Activated naive CD8-positive, alpha-beta T cell (primary cell): Measurements from ENCODE around the gene BPIFB1.

Experiments
- H3K27ac Mint-ChIP-seq: one replicate; pipeline ENCODE4 v1.8.0; 2021; ENCODE audit warnings: mixed read lengths
- H3K27me3 Mint-ChIP-seq: one replicate; pipeline ENCODE4 v1.8.0; 2021; ENCODE audit warnings: mixed read lengths
- H3K36me3 Mint-ChIP-seq: one replicate; pipeline ENCODE4 v1.8.0; 2021; ENCODE audit warnings: mixed read lengths
- H3K4me1 Mint-ChIP-seq: one replicate; pipeline ENCODE4 v1.8.0; 2021; ENCODE audit warnings: low read depth, mixed read lengths
- H3K4me3 Mint-ChIP-seq: one replicate; pipeline ENCODE4 v1.8.0; 2021; ENCODE audit warnings: mild to moderate bottlenecking, mixed read lengths
- H3K9me3 Mint-ChIP-seq: one replicate; pipeline ENCODE4 v1.8.0; 2021; ENCODE audit warnings: low read depth, mixed read lengths

Gene BPIFB1, protein sequence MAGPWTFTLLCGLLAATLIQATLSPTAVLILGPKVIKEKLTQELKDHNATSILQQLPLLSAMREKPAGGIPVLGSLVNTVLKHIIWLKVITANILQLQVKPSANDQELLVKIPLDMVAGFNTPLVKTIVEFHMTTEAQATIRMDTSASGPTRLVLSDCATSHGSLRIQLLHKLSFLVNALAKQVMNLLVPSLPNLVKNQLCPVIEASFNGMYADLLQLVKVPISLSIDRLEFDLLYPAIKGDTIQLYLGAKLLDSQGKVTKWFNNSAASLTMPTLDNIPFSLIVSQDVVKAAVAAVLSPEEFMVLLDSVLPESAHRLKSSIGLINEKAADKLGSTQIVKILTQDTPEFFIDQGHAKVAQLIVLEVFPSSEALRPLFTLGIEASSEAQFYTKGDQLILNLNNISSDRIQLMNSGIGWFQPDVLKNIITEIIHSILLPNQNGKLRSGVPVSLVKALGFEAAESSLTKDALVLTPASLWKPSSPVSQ

GRCh38 chr20:33282991-33283555 is at the start of gene BPIFB1:
TSS of gene BPIFB1 (plus strand) at chr20:33283214. CDS start at chr20:33286074, 2,860 bp downstream.
- Mint-ChIP-seq H3K9me3 (no peaks in the 10 kb centered on the region), H3K36me3 (no peaks in the 10 kb centered on the region), H3K4me3 (no peak within 1 kb of the TSS), H3K27ac (no peak within 1 kb of the TSS), H3K4me1 (no peaks in the 10 kb centered on the region), H3K27me3 (peaks cover 6% of the 10 kb centered on the region)

- peaks cover 4% of the 10 kb centered on the region for H3K27me3 Mint-ChIP-seq
These were observed 49.0 kb upstream of the BPIFB1 start for GRCh38 chr20:33234050-33234449.

GRCh38 chr20:33235696-33236095 is 47.3 kb upstream of the BPIFB1 start, which contains the start of gene BPIFA1:
TSS of gene BPIFA1 (plus strand) at chr20:33235996. CDS start at chr20:33237712, 1,716 bp downstream.
- H3K9me3 Mint-ChIP-seq: no peaks in the 10 kb centered on the region
- H3K27ac Mint-ChIP-seq: no peak within 1 kb of the TSS
- H3K4me1 Mint-ChIP-seq: peaks cover 10% of the 10 kb centered on the region
- no peaks in the 10 kb centered on the region for H3K36me3 Mint-ChIP-seq
- no peak within 1 kb of the TSS for H3K4me3 Mint-ChIP-seq
- peaks cover 7% of the 10 kb centered on the region for H3K27me3 Mint-ChIP-seq

More at GRCh38 chr20:33234050-33234449, 49.0 kb upstream of the BPIFB1 start:
- Mint-ChIP-seq H3K27ac (no peak overlapping the region), H3K9me3 (no peaks in the 10 kb centered on the region), H3K4me1 (peaks cover 12% of the 10 kb centered on the region), H3K4me3 (no peak overlapping the region), H3K36me3 (no peaks in the 10 kb centered on the region)

DNA sequence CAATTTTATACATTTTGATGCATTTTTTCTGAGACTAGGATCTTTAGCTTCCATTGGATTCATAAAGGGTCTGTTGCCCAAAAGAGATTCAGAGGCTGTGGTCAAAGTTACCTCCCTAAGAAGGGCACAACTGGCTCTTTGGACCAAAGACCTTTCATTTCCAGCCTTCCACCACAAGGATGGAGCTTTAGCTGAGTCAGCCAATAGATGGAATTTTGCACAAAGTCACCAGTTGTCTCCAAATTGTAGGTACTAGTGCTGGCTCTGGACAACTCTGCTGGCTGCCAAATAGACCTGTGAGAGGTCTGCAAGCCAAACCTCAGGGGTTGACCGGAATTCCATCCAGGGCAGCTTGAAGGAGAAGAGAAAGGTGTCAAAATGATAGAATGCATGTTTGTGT is 46.7 kb upstream of the BPIFB1 start:
- Mint-ChIP-seq H3K36me3 (no peaks in the 10 kb centered on the region), H3K27me3 (peaks cover 7% of the 10 kb centered on the region), H3K4me1 (peaks cover 9% of the 10 kb centered on the region), H3K4me3 (no peak overlapping the region), H3K9me3 (no peaks in the 10 kb centered on the region), H3K27ac (no peak overlapping the region)

GRCh38 chr20:33237989-33238388 is 45.0 kb upstream of the BPIFB1 start:
- Mint-ChIP-seq H3K36me3 (no peaks in the 10 kb centered on the region), H3K9me3 (no peaks in the 10 kb centered on the region), H3K4me1 (peaks cover 2% of the 10 kb centered on the region)

GRCh38 chr20:33239418-33239817 is 43.6 kb upstream of the BPIFB1 start:
- Mint-ChIP-seq H3K9me3 (no peaks in the 10 kb centered on the region), H3K4me3 (no peak overlapping the region), H3K4me1 (no peaks in the 10 kb centered on the region), H3K27me3 (peaks cover 7% of the 10 kb centered on the region), H3K27ac (no peak overlapping the region), H3K36me3 (no peaks in the 10 kb centered on the region)

More at GRCh38 chr20:33237989-33238388, 45.0 kb upstream of the BPIFB1 start:
- Mint-ChIP-seq H3K27ac (no peak overlapping the region), H3K27me3 (peaks cover 7% of the 10 kb centered on the region), H3K4me3 (no peak overlapping the region)

DNA sequence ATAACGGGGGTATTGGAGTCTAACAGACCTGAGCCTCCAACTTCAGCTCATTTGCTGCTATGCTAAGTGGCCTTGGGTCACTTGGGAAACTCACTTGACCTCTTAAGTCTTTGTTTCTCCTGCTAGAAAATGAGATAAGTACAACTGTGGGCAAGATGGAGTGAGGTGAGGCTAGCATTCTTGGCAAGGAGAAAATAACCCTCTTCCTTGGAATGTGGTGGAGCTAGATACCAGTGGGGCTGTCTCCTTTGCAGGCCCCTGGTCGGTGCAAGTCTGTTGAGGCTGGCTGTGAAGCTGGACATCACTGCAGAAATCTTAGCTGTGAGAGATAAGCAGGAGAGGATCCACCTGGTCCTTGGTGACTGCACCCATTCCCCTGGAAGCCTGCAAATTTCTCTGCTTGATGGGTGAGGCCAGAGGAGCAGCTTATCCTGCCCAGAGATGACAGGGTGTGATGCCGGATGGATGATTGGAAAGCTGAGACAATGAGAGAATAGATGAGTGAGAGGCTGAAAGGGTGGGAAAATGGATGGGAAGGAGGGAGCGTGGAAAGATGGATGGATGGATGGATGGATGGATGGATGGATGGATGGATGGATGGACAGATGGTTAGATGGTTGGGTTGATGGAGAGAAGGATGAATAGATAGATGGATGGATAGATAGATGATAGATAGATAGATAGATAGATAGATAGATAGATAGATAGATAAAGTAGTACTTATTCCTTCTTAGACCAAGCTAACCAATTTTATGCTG is 42.9 kb upstream of the BPIFB1 start:
- no peaks in the 10 kb centered on the region for H3K36me3 Mint-ChIP-seq

DNA sequence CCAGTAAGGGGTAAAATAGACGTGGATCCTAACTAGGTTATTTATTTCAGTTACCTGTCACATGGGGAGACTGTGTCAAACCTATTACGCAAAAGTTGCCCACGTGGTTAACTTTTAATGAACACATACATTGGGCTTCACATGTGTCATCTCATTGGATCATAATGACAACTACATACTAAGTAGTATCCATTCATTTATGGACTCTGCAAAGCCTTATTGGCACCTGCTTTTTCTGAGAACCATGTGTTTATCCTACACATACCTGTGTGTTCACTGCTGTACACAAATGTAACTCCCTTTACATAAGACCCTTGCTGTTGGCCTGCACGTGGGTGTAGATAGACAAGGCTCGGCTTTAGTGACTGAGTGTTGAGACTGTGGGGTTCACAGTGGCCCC is 42.1 kb upstream of the BPIFB1 start:
- no peak overlapping the region for H3K27ac Mint-ChIP-seq
- peaks cover 7% of the 10 kb centered on the region for H3K27me3 Mint-ChIP-seq
- H3K4me1 Mint-ChIP-seq: no peaks in the 10 kb centered on the region
- no peaks in the 10 kb centered on the region for H3K36me3 Mint-ChIP-seq
- no peak overlapping the region for H3K4me3 Mint-ChIP-seq
- H3K9me3 Mint-ChIP-seq: no peaks in the 10 kb centered on the region

More for the DNA sequence above, 42.9 kb upstream of the BPIFB1 start:
- Mint-ChIP-seq H3K4me1 (no peaks in the 10 kb centered on the region), H3K9me3 (no peaks in the 10 kb centered on the region), H3K4me3 (no peak overlapping the region), H3K27ac (no peak overlapping the region), H3K27me3 (peaks cover 7% of the 10 kb centered on the region)

GRCh38 chr20:33242319-33243100 is 40.5 kb upstream of the BPIFB1 start:
- H3K9me3 Mint-ChIP-seq: no peaks in the 10 kb centered on the region
- H3K27ac Mint-ChIP-seq: no peak overlapping the region
- no peaks in the 10 kb centered on the region for H3K4me1 Mint-ChIP-seq
- H3K36me3 Mint-ChIP-seq: no peaks in the 10 kb centered on the region
- H3K4me3 Mint-ChIP-seq: no peak overlapping the region
- H3K27me3 Mint-ChIP-seq: peaks cover 3% of the 10 kb centered on the region

GRCh38 chr20:33246077-33246476 is 36.9 kb upstream of the BPIFB1 start:
- no peaks in the 10 kb centered on the region for H3K36me3 Mint-ChIP-seq
- no peaks in the 10 kb centered on the region for H3K9me3 Mint-ChIP-seq
- H3K4me1 Mint-ChIP-seq: no peaks in the 10 kb centered on the region
- no peak overlapping the region for H3K27ac Mint-ChIP-seq
- no peaks in the 10 kb centered on the region for H3K27me3 Mint-ChIP-seq
- H3K4me3 Mint-ChIP-seq: no peak overlapping the region

GRCh38 chr20:33249456-33249855 is 33.6 kb upstream of the BPIFB1 start:
- Mint-ChIP-seq H3K4me3 (no peak overlapping the region), H3K36me3 (no peaks in the 10 kb centered on the region), H3K27me3 (peaks cover 5% of the 10 kb centered on the region), H3K4me1 (no peaks in the 10 kb centered on the region), H3K9me3 (peaks cover 3% of the 10 kb centered on the region), H3K27ac (no peak overlapping the region)

DNA sequence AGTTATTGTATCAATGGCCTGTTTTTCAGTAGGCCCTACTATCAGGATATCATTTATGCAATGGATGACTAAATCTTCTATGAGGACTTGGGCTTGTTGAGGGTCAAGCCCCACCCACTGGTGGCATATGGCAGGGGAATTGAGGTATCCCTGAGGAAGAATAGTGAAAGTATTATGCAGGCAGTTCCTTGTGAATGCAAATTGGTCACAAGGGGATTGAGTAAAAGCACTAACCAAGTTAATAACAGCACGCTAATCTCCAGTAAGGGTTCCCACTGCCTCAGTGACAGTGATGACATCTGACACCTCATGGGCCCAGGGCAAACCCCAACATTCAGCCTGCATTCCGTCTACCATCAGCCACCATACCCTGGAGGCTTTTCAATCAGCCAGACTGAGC is 32.3 kb upstream of the BPIFB1 start:
- no peak overlapping the region for H3K27ac Mint-ChIP-seq
- H3K4me3 Mint-ChIP-seq: no peak overlapping the region
- H3K9me3 Mint-ChIP-seq: peaks cover 3% of the 10 kb centered on the region
- no peaks in the 10 kb centered on the region for H3K36me3 Mint-ChIP-seq
- peaks cover 6% of the 10 kb centered on the region for H3K27me3 Mint-ChIP-seq
- no peaks in the 10 kb centered on the region for H3K4me1 Mint-ChIP-seq

- no peak overlapping the region for H3K4me3 Mint-ChIP-seq
- H3K4me1 Mint-ChIP-seq: no peaks in the 10 kb centered on the region
- H3K36me3 Mint-ChIP-seq: no peaks in the 10 kb centered on the region
- peaks cover 3% of the 10 kb centered on the region for H3K9me3 Mint-ChIP-seq
- peaks cover 6% of the 10 kb centered on the region for H3K27me3 Mint-ChIP-seq
- H3K27ac Mint-ChIP-seq: no peak overlapping the region
These were observed 31.5 kb upstream of the BPIFB1 start for GRCh38 chr20:33251496-33251895.

DNA sequence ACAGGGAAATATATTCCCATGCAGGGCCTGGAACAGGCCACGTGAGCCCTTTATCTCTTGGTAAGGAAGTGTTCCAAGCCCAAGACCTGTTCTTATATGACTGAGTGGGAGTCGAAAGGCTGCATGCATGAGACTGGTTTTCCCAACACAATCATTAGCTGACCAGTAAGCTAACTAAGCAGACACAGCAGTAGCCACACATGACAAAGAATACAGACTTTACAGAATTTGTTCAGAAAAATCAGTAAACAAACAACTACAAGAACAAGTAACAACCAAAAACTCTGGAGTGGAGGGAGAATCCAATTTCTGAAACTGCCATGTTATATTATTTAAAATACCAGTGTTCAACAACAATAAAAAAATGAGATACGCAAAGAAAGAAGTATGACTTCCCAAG is 30.6 kb upstream of the BPIFB1 start:
- no peaks in the 10 kb centered on the region for H3K36me3 Mint-ChIP-seq
- peaks cover 8% of the 10 kb centered on the region for H3K27me3 Mint-ChIP-seq
- no peak overlapping the region for H3K4me3 Mint-ChIP-seq
- no peaks in the 10 kb centered on the region for H3K4me1 Mint-ChIP-seq
- peaks cover 3% of the 10 kb centered on the region for H3K9me3 Mint-ChIP-seq
- no peak overlapping the region for H3K27ac Mint-ChIP-seq
